ENCODE results near the gene PAX2. TPM values are rescaled to one million over a fixed set of nuclear protein-coding genes. Genes with fewer than 3 reads are reported as not detected.
"Not testable (repeated sequence)": the region's sequence is repeated elsewhere in the genome, so short reads cannot be mapped to it uniquely, and the experiment has no call there.

The PAX2 gene
- not detected for total RNA-seq

DNA sequence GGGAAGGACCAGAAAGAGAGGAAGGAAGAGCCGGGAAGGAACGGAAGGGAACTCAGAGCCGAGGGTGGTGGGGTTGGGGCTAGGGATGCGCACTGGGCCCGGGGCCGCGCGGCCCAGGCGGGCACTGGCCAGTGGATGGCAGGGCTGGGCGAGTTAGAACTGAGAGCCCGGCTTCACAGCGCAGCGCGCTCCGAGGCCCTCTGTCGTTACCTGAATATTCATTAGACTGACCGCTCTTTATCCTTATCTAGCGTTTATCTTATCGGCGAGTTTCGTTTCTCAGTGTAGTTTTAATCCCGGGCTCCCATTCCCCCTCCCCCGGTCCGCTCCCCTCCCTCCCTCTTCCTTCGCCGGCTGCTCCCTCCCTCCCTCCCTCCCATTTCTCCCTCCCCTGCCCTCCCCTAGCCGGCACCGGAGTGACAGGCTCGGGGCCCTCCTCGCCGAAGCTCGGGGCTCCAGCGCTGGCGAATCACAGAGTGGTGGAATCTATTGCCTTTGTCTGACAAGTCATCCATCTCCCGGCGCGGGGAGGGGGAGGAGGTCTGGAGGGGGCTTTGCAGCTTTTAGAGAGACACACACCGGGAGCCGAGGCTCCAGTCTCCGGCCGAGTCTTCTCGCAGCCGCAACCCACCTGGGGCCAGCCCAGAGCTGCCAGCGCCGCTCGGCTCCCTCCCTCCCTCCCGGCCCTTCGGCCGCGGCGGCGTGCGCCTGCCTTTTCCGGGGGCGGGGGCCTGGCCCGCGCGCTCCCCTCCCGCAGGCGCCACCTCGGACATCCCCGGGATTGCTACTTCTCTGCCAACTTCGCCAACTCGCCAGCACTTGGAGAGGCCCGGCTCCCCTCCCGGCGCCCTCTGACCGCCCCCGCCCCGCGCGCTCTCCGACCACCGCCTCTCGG is at the start of gene PAX2:
TSS of gene PAX2 (plus strand) at position 596 of the 895 bp plus-strand sequence. CDS start 679 bp downstream, outside the sequence.
- ChIA-PET CTCF (interaction anchor here (0.7 to 3.5 kb wide), 17 partner anchors 10 to 397 kb away, joined by 3 to 57 read pairs (median 8); partner anchors contain the start of gene HIF1AN), POLR2A (interaction anchor here (0.9 kb wide), 1 partner anchor 9 kb away, joined by 4 read pairs; no protein-coding TSS in a partner anchor)
- TF ChIP-seq, protein P1, sequence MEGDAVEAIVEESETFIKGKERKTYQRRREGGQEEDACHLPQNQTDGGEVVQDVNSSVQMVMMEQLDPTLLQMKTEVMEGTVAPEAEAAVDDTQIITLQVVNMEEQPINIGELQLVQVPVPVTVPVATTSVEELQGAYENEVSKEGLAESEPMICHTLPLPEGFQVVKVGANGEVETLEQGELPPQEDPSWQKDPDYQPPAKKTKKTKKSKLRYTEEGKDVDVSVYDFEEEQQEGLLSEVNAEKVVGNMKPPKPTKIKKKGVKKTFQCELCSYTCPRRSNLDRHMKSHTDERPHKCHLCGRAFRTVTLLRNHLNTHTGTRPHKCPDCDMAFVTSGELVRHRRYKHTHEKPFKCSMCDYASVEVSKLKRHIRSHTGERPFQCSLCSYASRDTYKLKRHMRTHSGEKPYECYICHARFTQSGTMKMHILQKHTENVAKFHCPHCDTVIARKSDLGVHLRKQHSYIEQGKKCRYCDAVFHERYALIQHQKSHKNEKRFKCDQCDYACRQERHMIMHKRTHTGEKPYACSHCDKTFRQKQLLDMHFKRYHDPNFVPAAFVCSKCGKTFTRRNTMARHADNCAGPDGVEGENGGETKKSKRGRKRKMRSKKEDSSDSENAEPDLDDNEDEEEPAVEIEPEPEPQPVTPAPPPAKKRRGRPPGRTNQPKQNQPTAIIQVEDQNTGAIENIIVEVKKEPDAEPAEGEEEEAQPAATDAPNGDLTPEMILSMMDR (IDR thresholded peaks at IDR 0.05) = no peak
- Mint-ChIP-seq H3K4me1 (ENCODE audit: low read depth) (peaks cover 36% of the 10 kb centered on the region), H3K4me3 (peak within 1 kb of the TSS; percentile 18), H3K27ac (no peak within 1 kb of the TSS), H3K9me3 (no peaks in the 10 kb centered on the region), H3K27me3 (peaks cover 79% of the 10 kb centered on the region), H3K36me3 (ENCODE audit: low read depth) (no peaks in the 10 kb centered on the region)
- ATAC-seq (no peak), DNase-seq (peak; percentile 48)
- intact Hi-C loops (cut with micrococcal nuclease) = loop anchor here (5.0 kb wide), 2 partner anchors 73 to 183 kb away; no protein-coding TSS in a partner anchor

DNA sequence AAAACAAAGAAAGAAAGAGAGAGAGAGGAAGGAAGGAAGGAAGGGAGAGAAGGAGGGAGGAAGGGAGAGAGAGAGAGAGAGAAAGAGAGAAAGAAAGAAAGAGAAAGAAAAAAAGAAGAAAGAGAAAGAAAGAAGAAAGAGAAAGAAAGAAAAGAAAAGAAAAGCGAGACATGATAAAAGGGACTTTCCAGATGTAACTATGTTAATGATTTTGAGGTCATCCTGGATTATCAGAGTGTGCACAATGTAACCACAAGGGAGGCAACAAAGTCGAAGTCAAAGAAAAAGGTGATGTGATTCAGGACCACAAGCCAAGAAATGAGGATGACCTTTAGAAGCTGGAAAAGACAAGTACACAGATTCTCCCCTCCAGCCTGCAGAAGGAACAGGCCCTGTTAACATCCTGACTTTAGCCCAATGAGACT is 48.9 kb upstream of the PAX2 start:
- intact Hi-C loops (cut with micrococcal nuclease) = no loop called here
- H3K9me3 Mint-ChIP-seq = no peaks in the 10 kb centered on the region
- CTCF ChIA-PET = interaction anchor here (1.7 to 2.0 kb wide), 2 partner anchors 25 to 47 kb away, joined by 4 to 5 read pairs; no protein-coding TSS in a partner anchor
- TF ChIP-seq, protein P1 (IDR thresholded peaks at IDR 0.05) = no peak
- H3K4me3 Mint-ChIP-seq = no peak overlapping the region
- no peak overlapping the region for H3K27ac Mint-ChIP-seq
- H3K27me3 Mint-ChIP-seq = peaks cover 26% of the 10 kb centered on the region
- H3K36me3 Mint-ChIP-seq (ENCODE audit: low read depth) = no peaks in the 10 kb centered on the region
- DNase-seq (peak; percentile 32), ATAC-seq (peak; percentile 86)
- H3K4me1 Mint-ChIP-seq (ENCODE audit: low read depth) = peaks cover 11% of the 10 kb centered on the region
- POLR2A ChIA-PET = interaction anchor here (0.7 kb wide), 1 partner anchor 19 kb away, joined by 3 read pairs; no protein-coding TSS in a partner anchor

DNA sequence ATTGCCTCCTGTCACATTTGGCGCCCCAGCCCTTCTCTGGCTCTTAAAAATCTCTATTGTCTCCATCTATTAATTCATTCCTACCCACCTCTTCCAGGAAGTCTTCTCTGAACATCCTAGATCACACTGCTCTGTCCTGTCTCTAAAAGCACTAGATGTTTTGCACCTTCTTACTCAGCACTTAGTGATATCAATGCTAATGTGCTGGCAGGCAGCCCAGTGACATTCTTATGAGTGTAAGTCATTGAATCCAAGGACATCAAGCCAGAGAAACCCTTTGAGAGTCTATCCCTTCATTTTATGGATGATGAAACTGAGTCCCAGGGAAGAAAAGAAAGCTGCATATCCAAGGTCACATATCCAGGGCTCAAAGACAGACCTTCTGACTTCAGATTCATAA is 48.3 kb upstream of the PAX2 start:
- no peaks in the 10 kb centered on the region for H3K36me3 Mint-ChIP-seq (ENCODE audit: low read depth)
- TF ChIP-seq, protein P1 (IDR thresholded peaks at IDR 0.05) = no peak
- intact Hi-C loops (cut with micrococcal nuclease) = no loop called here
- no peak overlapping the region for H3K27ac Mint-ChIP-seq
- DNase-seq = peak; percentile 63
- POLR2A ChIA-PET = no interaction called here
- no peak overlapping the region for H3K4me3 Mint-ChIP-seq
- CTCF ChIA-PET = interaction anchor here (1.7 to 2.0 kb wide), 2 partner anchors 26 to 46 kb away, joined by 4 to 5 read pairs; no protein-coding TSS in a partner anchor
- H3K27me3 Mint-ChIP-seq = peaks cover 24% of the 10 kb centered on the region
- ATAC-seq = peak; percentile 48
- no peaks in the 10 kb centered on the region for H3K9me3 Mint-ChIP-seq
- H3K4me1 Mint-ChIP-seq (ENCODE audit: low read depth) = peaks cover 11% of the 10 kb centered on the region

DNA sequence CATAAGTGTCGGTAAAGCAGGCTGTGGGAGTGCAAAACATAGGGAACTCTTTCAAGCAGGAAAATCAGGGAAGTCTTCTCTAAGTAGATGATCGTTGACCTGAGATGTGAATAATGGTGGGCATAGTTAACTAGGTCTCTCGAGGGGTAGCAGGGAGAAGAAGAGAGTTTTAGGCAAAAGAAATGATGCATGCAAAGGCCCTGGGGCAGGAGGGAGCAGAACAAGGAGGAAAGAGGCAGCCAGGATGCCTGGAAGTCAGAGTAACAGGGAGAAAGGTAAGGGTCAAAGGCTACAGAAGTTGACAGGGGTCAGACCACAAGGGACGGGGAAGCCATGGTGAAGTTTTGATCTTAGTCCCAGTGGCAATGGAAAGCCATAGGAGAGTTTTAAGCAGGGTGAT is 47.8 kb upstream of the PAX2 start:
- Mint-ChIP-seq H3K9me3 (no peaks in the 10 kb centered on the region), H3K27ac (no peak overlapping the region), H3K27me3 (peaks cover 22% of the 10 kb centered on the region), H3K36me3 (ENCODE audit: low read depth) (no peaks in the 10 kb centered on the region), H3K4me1 (ENCODE audit: low read depth) (peaks cover 11% of the 10 kb centered on the region), H3K4me3 (no peak overlapping the region)
- no peak for ATAC-seq
- intact Hi-C loops (cut with micrococcal nuclease) = no loop called here
- no peak for DNase-seq
- ChIA-PET POLR2A (no interaction called here), CTCF (interaction anchor here (2.0 kb wide), 1 partner anchor 27 kb away, joined by 5 read pairs; no protein-coding TSS in a partner anchor)
- TF ChIP-seq, protein P1 (IDR thresholded peaks at IDR 0.05) = no peak

DNA sequence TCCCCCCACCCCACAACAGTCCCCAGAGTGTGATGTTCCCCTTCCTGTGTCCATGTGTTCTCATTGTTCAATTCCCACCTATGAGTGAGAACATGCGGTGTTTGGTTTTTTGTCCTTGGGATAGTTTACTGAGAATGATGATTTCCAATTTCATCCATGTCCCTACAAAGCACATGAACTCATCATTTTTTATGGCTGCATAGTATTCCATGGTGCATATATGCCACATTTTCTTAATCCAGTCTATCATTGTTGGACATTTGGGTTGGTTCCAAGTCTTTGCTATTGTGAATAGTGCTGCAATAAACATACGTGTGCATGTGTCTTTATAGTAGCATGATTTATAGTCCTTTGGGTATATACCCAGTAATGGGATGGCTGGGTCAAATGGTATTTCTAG is 43.7 kb upstream of the PAX2 start:
- H3K4me1 Mint-ChIP-seq (ENCODE audit: low read depth); POLR2A ChIA-PET; H3K4me3 Mint-ChIP-seq; DNase-seq; H3K27ac Mint-ChIP-seq; intact Hi-C loops (cut with micrococcal nuclease); H3K36me3 Mint-ChIP-seq (ENCODE audit: low read depth); ATAC-seq; CTCF ChIA-PET; H3K9me3 Mint-ChIP-seq: not testable (repeated sequence)
- peaks cover 32% of the 10 kb centered on the region for H3K27me3 Mint-ChIP-seq
